GM13976 (cell line): ENCODE results near the gene UNKL.

Experiments used
- DNase-seq: peaks from one replicate; pipeline ENCODE4 v3.0.0; 2012; ENCODE audit warnings: low spot score
- CTCF ChIP-seq: IDR thresholded peaks from 2 replicates; pipeline ENCODE4 v1.5.1; 2012; ENCODE audit warnings: borderline replicate concordance, mild to moderate bottlenecking; ENCODE audit not compliant: insufficient read depth; ENCODE audit errors: extremely low read depth, missing control alignments, control extremely low read depth
- in situ Hi-C: fragments of 300-500 bp; cut with MboI; formaldehyde crosslinking; loops from one replicate; pipeline ENCODE4 v1.12.0; 2022; ENCODE audit warnings: low sequenced_read_pairs, mixed read lengths, inconsistent platforms; ENCODE audit not compliant: unreplicated experiment

Gene UNKL

GRCh38 chr16:1334739-1335138 lies 79.8 kb downstream of the UNKL start:
- DNase-seq, result no peak
- no peak for TF ChIP-seq CTCF
- in situ Hi-C loops, result no loop called here

- TF ChIP-seq CTCF, result no peak
- DNase-seq, result no peak
- in situ Hi-C loops, result no loop called here
These were observed 80.4 kb downstream of the UNKL start for GRCh38 chr16:1333854-1334700.

GRCh38 chr16:1333149-1333812 lies 81.2 kb downstream of the UNKL start, which contains the start of gene BAIAP3:
TSS of gene BAIAP3 (plus strand) at chr16:1333645. CDS start at chr16:1338550, 4,905 bp downstream.
- peak; percentile 85 for DNase-seq
- in situ Hi-C loops, result no loop called here
- TF ChIP-seq CTCF, result no peak

GRCh38 chr16:1332618-1333148 lies 81.8 kb downstream of the UNKL start:
- no peak for DNase-seq
- in situ Hi-C loops, result no loop called here
- no peak for TF ChIP-seq CTCF

- in situ Hi-C loops, result no loop called here
- DNase-seq, result peak; percentile 93
- no peak for TF ChIP-seq CTCF
These were observed 82.5 kb downstream of the UNKL start for GRCh38 chr16:1331712-1332617.

- DNase-seq, result no peak
- no peak for TF ChIP-seq CTCF
- in situ Hi-C loops, result no loop called here
These were observed 83.4 kb downstream of the UNKL start for GRCh38 chr16:1330931-1331711.
